GM23338 (cell line): ENCODE data around the gene CDK14. TPM values are rescaled to one million over a fixed set of nuclear protein-coding genes. Genes with fewer than 3 reads are reported as not detected.

Experiments
- ATAC-seq: fragments of 200-7000 bp; cut with Tn5 transposase; 3 replicates; pipeline ENCODE4 v1.9.1; 2020
- DNase-seq: peaks from one replicate; pipeline ENCODE4 v3.0.0-alpha.2; 2015; ENCODE audit warnings: low spot score
- H2AFZ ChIP-seq: fragments of 200-600 bp; sonication (generic); 2 replicates; pipeline ENCODE4 v1.8.0; 2016; ENCODE audit warnings: antibody characterized with exemption, mild to moderate bottlenecking, moderate library complexity
- H3F3A ChIP-seq: fragments of 200-600 bp; sonication (generic); replicated peaks from 2 replicates; pipeline ENCODE4 v1.8.0; 2017; ENCODE audit warnings: antibody characterized with exemption, mixed run types, low read depth
- H3K27ac ChIP-seq: fragments of 200-600 bp; sonication (generic); 2 replicates; pipeline ENCODE4 v1.6.1; 2016; ENCODE audit warnings: low read depth
- H3K27me3 ChIP-seq: fragments of 200-600 bp; sonication (generic); 2 replicates; pipeline ENCODE4 v1.8.0; 2016; ENCODE audit warnings: mild to moderate bottlenecking, mixed run types, moderate library complexity; ENCODE audit not compliant: insufficient read depth
- H3K36me3 ChIP-seq: fragments of 200-600 bp; sonication (generic); 2 replicates; pipeline ENCODE4 v1.8.0; 2016; ENCODE audit warnings: mild to moderate bottlenecking; ENCODE audit not compliant: insufficient read depth
- H3K4me1 ChIP-seq: fragments of 200-600 bp; sonication (generic); 2 replicates; pipeline ENCODE4 v1.8.0; 2016; ENCODE audit warnings: mild to moderate bottlenecking, moderate library complexity; ENCODE audit not compliant: insufficient read depth
- H3K4me2 ChIP-seq: fragments of 200-600 bp; sonication (generic); 2 replicates; pipeline ENCODE4 v1.7.1; 2017; ENCODE audit warnings: mixed run types
- H3K4me3 ChIP-seq: fragments of 200-600 bp; sonication (generic); 2 replicates; pipeline ENCODE4 v1.6.1; 2016; ENCODE audit warnings: mixed run types
- H3K79me2 ChIP-seq: fragments of 200-600 bp; sonication (generic); replicated peaks from 2 replicates; pipeline ENCODE4 v1.8.0; 2017; ENCODE audit warnings: mild to moderate bottlenecking; ENCODE audit not compliant: insufficient read depth
- H3K9me2 ChIP-seq: fragments of 200-600 bp; sonication (generic); 2 replicates; pipeline ENCODE4 v1.8.0; 2017; ENCODE audit not compliant: insufficient read depth
- H4K20me1 ChIP-seq: fragments of 200-600 bp; sonication (generic); replicated peaks from 2 replicates; pipeline ENCODE4 v1.8.0; 2017; ENCODE audit warnings: mild to moderate bottlenecking; ENCODE audit not compliant: insufficient read depth
- H3K27ac Mint-ChIP-seq: 2 replicates; pipeline ENCODE4 v1.8.0; 2020; ENCODE audit warnings: inconsistent platforms, mild to moderate bottlenecking, moderate library complexity, mixed read lengths
- H3K27me3 Mint-ChIP-seq: 3 replicates; pipeline ENCODE4 v1.8.0; 2022; ENCODE audit warnings: low read depth, mild to moderate bottlenecking, moderate library complexity, mixed read lengths, inconsistent platforms; ENCODE audit not compliant: insufficient read depth, poor library complexity
- H3K36me3 Mint-ChIP-seq: 3 replicates; pipeline ENCODE4 v1.8.0; 2021; ENCODE audit warnings: low read depth, mild to moderate bottlenecking, inconsistent platforms, moderate library complexity, mixed read lengths
- H3K4me1 Mint-ChIP-seq: 3 replicates; pipeline ENCODE4 v1.8.0; 2020; ENCODE audit warnings: mild to moderate bottlenecking, inconsistent platforms, mixed read lengths
- H3K4me3 Mint-ChIP-seq: 3 replicates; pipeline ENCODE4 v1.8.0; 2021; ENCODE audit warnings: moderate library complexity, mild to moderate bottlenecking, inconsistent platforms, mixed read lengths
- H3K9me3 Mint-ChIP-seq: 3 replicates; pipeline ENCODE4 v1.8.0; 2020; ENCODE audit warnings: moderate library complexity, mild to moderate bottlenecking, inconsistent platforms, mixed read lengths
- CREB1 ChIP-seq: fragments of 250-450 bp; sonication (Bioruptor Pico); IDR thresholded peaks from 2 replicates; pipeline ENCODE4 v1.5.0; 2020; ENCODE audit warnings: low read depth, mild to moderate bottlenecking, moderate library complexity
- ETS1 ChIP-seq: IDR thresholded peaks from 2 replicates; pipeline ENCODE4 v1.6.1; 2016; ENCODE audit warnings: antibody characterized with exemption
- EZH2phosphoT487 ChIP-seq: fragments of 200-600 bp; sonication (generic); IDR thresholded peaks from one replicate; pipeline ENCODE4 v1.8.1; 2018; ENCODE audit warnings: antibody characterized with exemption; ENCODE audit not compliant: unreplicated experiment
- NANOG ChIP-seq: IDR thresholded peaks from 2 replicates; pipeline ENCODE4 v1.6.1; 2016; ENCODE audit warnings: antibody characterized with exemption, borderline replicate concordance
- POLR2AphosphoS5 ChIP-seq: IDR thresholded peaks from 2 replicates; pipeline ENCODE4 v1.6.1; 2016; ENCODE audit warnings: antibody characterized with exemption, low read depth
- ZNF114 ChIP-seq: fragments of 250-450 bp; sonication (Bioruptor Pico); IDR thresholded peaks from 2 replicates; pipeline ENCODE4 v1.5.0; 2020; ENCODE audit warnings: mild to moderate bottlenecking, moderate library complexity
- ZNF331 ChIP-seq: fragments of 250-450 bp; sonication (Bioruptor Pico); IDR thresholded peaks from 2 replicates; pipeline ENCODE4 v1.5.0; 2020; ENCODE audit warnings: low read depth, mild to moderate bottlenecking, moderate library complexity
- ZNF462 ChIP-seq: fragments of 250-450 bp; sonication (Bioruptor Pico); IDR thresholded peaks from 2 replicates; pipeline ENCODE4 v1.5.0; 2020; ENCODE audit warnings: mild to moderate bottlenecking, moderate library complexity
- polyA plus RNA-seq: library from polyadenylated mRNA; unstranded; fragments of >200 nt; fragmentation: Nextera tagmentation; extraction: Ambion mirVana; gene quantifications from 2 replicates; pipeline ENCODE4 v1.2.1, GENCODE V29; 2016
- total RNA-seq: library from RNA; depleted of rRNA; stranded (reverse); fragments of >200 nt; shearing (Covaris generic); gene quantifications from 2 replicates; pipeline ENCODE4 v1.2.3, GENCODE V29; 2014

Gene CDK14
- total and polyA plus RNA-seq, 2 experiments from 2014 or later: 11.2 to 24.0 TPM

GRCh38 chr7:90570373-90570959 is 25.7 kb upstream of the CDK14 start:
- no peaks in the 10 kb centered on the region for H3K36me3 Mint-ChIP-seq
- no peak for TF ChIP-seq POLR2AphosphoS5
- TF ChIP-seq ZNF331: no peak
- no peak for TF ChIP-seq CREB1
- TF ChIP-seq ZNF462: no peak
- no peak for TF ChIP-seq NANOG
- no peak for TF ChIP-seq ETS1
- no peak for TF ChIP-seq ZNF114 (CRISPR knock-in tag)
- TF ChIP-seq EZH2phosphoT487: no peak
- no peak overlapping the region for H3K27ac Mint-ChIP-seq
- H3K79me2 ChIP-seq: no peaks in the 10 kb centered on the region
- H4K20me1 ChIP-seq: no peaks in the 10 kb centered on the region
- DNase-seq (no peak), ATAC-seq (no peak)
- H3K4me1 ChIP-seq: peaks cover 7% of the 10 kb centered on the region; the same call in 1 of the 2 replicates
- no peak overlapping the region for H3K4me2 ChIP-seq
- H3K4me3 Mint-ChIP-seq: no peak overlapping the region
- no peaks in the 10 kb centered on the region for H3F3A ChIP-seq
- no peaks in the 10 kb centered on the region for H3K4me1 Mint-ChIP-seq
- H3K9me3 Mint-ChIP-seq: no peaks in the 10 kb centered on the region
- no peaks in the 10 kb centered on the region for H3K27me3 Mint-ChIP-seq
- no peaks in the 10 kb centered on the region for H3K27me3 ChIP-seq
- H2AFZ ChIP-seq: no peak overlapping the region
- no peaks in the 10 kb centered on the region for H3K9me2 ChIP-seq
- H3K4me3 ChIP-seq: no peak overlapping the region
- H3K36me3 ChIP-seq: no peaks in the 10 kb centered on the region
- no peak overlapping the region for H3K27ac ChIP-seq
